WTC11 (cell line): Measurements from ENCODE around the gene DPY30.

Experiments
- CREB1 ChIP-seq: sonication (generic); formaldehyde crosslinking; IDR thresholded peaks from 2 replicates; pipeline ENCODE4 v1.8.0; 2023; ENCODE audit warnings: mild to moderate bottlenecking, missing genetic modification reagents
- FOXJ3 ChIP-seq: sonication (generic); formaldehyde crosslinking; IDR thresholded peaks from 2 replicates; pipeline ENCODE4 v1.9.0; 2021; ENCODE audit warnings: missing genetic modification reagents, mild to moderate bottlenecking, borderline replicate concordance
- TEAD4 ChIP-seq: sonication (generic); formaldehyde crosslinking; IDR thresholded peaks from 2 replicates; pipeline ENCODE4 v1.8.0; 2022; ENCODE audit warnings: mild to moderate bottlenecking, missing genetic modification reagents
- USF2 ChIP-seq: sonication (generic); formaldehyde crosslinking; IDR thresholded peaks from 2 replicates; pipeline ENCODE4 v1.8.1; 2023; ENCODE audit warnings: mild to moderate bottlenecking, missing genetic modification reagents, moderate library complexity
- TF ChIP-seq, protein P1 (sequence below): fragments of 200-600 bp; IDR thresholded peaks from 2 replicates; pipeline ENCODE4 v1.8.0; 2022; ENCODE audit warnings: antibody characterized with exemption
- TF ChIP-seq, protein P2 (sequence below): sonication (generic); formaldehyde crosslinking; conservative IDR thresholded peaks from 2 replicates; pipeline ENCODE4 v1.8.1; 2022; ENCODE audit warnings: mild to moderate bottlenecking, missing genetic modification reagents
- TF ChIP-seq, protein P3 (sequence below): sonication (generic); formaldehyde crosslinking; IDR thresholded peaks from 2 replicates; pipeline ENCODE4 v1.8.1; 2022; ENCODE audit warnings: low read depth, mild to moderate bottlenecking, moderate library complexity, missing genetic modification reagents, borderline replicate concordance
- TF ChIP-seq, protein P4 (sequence below): sonication (generic); formaldehyde crosslinking; IDR thresholded peaks from 2 replicates; pipeline ENCODE4 v1.8.0; 2022; ENCODE audit warnings: mild to moderate bottlenecking, missing genetic modification reagents
- TF ChIP-seq, protein P5 (sequence below): sonication (generic); formaldehyde crosslinking; IDR thresholded peaks from 2 replicates; pipeline ENCODE4 v1.8.1; 2022; ENCODE audit warnings: low read depth, missing genetic modification reagents, borderline replicate concordance

GRCh38 chr2:32067549-32067948 lies 27.9 kb upstream of the DPY30 start:
- TF ChIP-seq, protein P1, sequence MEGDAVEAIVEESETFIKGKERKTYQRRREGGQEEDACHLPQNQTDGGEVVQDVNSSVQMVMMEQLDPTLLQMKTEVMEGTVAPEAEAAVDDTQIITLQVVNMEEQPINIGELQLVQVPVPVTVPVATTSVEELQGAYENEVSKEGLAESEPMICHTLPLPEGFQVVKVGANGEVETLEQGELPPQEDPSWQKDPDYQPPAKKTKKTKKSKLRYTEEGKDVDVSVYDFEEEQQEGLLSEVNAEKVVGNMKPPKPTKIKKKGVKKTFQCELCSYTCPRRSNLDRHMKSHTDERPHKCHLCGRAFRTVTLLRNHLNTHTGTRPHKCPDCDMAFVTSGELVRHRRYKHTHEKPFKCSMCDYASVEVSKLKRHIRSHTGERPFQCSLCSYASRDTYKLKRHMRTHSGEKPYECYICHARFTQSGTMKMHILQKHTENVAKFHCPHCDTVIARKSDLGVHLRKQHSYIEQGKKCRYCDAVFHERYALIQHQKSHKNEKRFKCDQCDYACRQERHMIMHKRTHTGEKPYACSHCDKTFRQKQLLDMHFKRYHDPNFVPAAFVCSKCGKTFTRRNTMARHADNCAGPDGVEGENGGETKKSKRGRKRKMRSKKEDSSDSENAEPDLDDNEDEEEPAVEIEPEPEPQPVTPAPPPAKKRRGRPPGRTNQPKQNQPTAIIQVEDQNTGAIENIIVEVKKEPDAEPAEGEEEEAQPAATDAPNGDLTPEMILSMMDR: no peak
- TF ChIP-seq CREB1 (CRISPR knock-in tag) (no peak), FOXJ3 (CRISPR knock-in tag) (no peak), USF2 (no peak), TEAD4 (CRISPR knock-in tag) (no peak)
- TF ChIP-seq, protein P2, sequence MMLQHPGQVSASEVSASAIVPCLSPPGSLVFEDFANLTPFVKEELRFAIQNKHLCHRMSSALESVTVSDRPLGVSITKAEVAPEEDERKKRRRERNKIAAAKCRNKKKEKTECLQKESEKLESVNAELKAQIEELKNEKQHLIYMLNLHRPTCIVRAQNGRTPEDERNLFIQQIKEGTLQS (CRISPR knock-in tag): no peak
- TF ChIP-seq, protein P3, sequence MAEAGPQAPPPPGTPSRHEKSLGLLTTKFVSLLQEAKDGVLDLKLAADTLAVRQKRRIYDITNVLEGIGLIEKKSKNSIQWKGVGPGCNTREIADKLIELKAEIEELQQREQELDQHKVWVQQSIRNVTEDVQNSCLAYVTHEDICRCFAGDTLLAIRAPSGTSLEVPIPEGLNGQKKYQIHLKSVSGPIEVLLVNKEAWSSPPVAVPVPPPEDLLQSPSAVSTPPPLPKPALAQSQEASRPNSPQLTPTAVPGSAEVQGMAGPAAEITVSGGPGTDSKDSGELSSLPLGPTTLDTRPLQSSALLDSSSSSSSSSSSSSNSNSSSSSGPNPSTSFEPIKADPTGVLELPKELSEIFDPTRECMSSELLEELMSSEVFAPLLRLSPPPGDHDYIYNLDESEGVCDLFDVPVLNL (CRISPR knock-in tag): no peak
- TF ChIP-seq, protein P4, sequence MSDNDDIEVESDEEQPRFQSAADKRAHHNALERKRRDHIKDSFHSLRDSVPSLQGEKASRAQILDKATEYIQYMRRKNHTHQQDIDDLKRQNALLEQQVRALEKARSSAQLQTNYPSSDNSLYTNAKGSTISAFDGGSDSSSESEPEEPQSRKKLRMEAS (CRISPR knock-in tag): no peak
- TF ChIP-seq, protein P5, sequence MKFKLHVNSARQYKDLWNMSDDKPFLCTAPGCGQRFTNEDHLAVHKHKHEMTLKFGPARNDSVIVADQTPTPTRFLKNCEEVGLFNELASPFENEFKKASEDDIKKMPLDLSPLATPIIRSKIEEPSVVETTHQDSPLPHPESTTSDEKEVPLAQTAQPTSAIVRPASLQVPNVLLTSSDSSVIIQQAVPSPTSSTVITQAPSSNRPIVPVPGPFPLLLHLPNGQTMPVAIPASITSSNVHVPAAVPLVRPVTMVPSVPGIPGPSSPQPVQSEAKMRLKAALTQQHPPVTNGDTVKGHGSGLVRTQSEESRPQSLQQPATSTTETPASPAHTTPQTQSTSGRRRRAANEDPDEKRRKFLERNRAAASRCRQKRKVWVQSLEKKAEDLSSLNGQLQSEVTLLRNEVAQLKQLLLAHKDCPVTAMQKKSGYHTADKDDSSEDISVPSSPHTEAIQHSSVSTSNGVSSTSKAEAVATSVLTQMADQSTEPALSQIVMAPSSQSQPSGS (CRISPR knock-in tag): no peak
